H1 (cell line): ENCODE measurements around the gene CERKL. TPM values are rescaled to one million over a fixed set of nuclear protein-coding genes. Genes with fewer than 3 reads are reported as not detected.

Experiments
- CHD7 ChIP-seq: fragments of 300-600 bp; sonication (generic); IDR thresholded peaks from 2 replicates; pipeline ENCODE4 v1.7.1; 2012; ENCODE audit warnings: low read length, moderate library complexity, mild to moderate bottlenecking, inconsistent platforms; ENCODE audit not compliant: insufficient replicate concordance
- MAX ChIP-seq: IDR thresholded peaks from 2 replicates; pipeline ENCODE4 v1.6.1; 2012; ENCODE audit warnings: inconsistent platforms
- polyA plus RNA-seq, 7 experiments: library from polyadenylated mRNA; depleted of rRNA in 3 of 7; stranded (reverse) in 5 of 7; unstranded in 2 of 7; fragments of >200 nt in 5 of 7; fragments of 200-250 nt in 2 of 7; gene quantifications; 1 replicate in 5 of 7; 2 replicates in 1 of 7; 4 replicates in 1 of 7; pipeline versions ENCODE4 v1.2.1 to v1.2.3, GENCODE V29; 2011 to 2013; ENCODE audit warnings: missing spikeins in 2 of 7, mixed read lengths in 2 of 7
- total RNA-seq: library from RNA; stranded (reverse); fragmentation: NEBNext Ultra II Directional; extraction: Animal tissue kit (Norgen Biotek cat#: 25700); gene quantifications from 2 replicates; pipeline ENCODE4 v1.2.1, GENCODE V29; 2021

Gene CERKL
- total and polyA plus RNA-seq, 2 of the 8 experiments (the other 6 are each of a cell fraction or from before 2014, with no cell fraction given): 0.05 TPM; not detected in 1

- no peak for TF ChIP-seq CHD7
- no peak for TF ChIP-seq MAX
These were observed 133.1 kb downstream of the CERKL start (continued) for GRCh38 chr2:181523756-181524155.
